ELR (cell line): ENCODE data around the gene RRAS.
"Not testable (repeated sequence)": the region's sequence is repeated elsewhere in the genome, so short reads cannot be mapped to it uniquely, and the experiment has no call there.

Experiments
- DNase-seq: peaks from one replicate; pipeline ENCODE4 v3.0.0-alpha.2; 2015; ENCODE audit warnings: low read depth

RRAS gene

GRCh38 chr19:49631014-49631588, 8.8 kb downstream of the RRAS start:
- DNase-seq = no peak

GRCh38 chr19:49629659-49630058, 10.3 kb downstream of the RRAS start:
- no peak for DNase-seq

GRCh38 chr19:49626226-49626625, 13.7 kb downstream of the RRAS start:
- DNase-seq = no peak

- no peak for DNase-seq
These were observed 14.7 kb downstream of the RRAS start for GRCh38 chr19:49624967-49625910.

DNA sequence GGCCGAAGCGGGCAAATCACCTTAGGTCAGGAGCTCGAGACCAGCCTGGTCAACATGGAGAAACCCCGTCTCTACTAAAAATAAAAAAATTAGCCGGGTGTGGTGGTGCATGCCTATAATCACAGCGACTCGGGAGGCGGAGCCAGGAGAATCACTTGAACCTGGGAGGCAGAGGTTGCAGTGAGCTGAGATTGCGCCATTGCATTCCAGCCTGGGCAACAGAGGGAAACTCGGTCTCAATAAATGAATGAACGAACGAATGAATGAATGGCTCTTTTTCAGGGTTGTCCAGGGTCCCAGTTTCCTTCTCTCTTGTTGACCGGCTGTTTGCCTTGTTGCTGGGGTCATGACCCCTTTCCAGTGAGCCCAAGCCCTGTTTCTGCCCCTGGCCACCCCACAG, 22.1 kb downstream of the RRAS start:
- not testable (repeated sequence) for DNase-seq

GRCh38 chr19:49616945-49617344, 23.0 kb downstream of the RRAS start:
- DNase-seq = no peak

DNA sequence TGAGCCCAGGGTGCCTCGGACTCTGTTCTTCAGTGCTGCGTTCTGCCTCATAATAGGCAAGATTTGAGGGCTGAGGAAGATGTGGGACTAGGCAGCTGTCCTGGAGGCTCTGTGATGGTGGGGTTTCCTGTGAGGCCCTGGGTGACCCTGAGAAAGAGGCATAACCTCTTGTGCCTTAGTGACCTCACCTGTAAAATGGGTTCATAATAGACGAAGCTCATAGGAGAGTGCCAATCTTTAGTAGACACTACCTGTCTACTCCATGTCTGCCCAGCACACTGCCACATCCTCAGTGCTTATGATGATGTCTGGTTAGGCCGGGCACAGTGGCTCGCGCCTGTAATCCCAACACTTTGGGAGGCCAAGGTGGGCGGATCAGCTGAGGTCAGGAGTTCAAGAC, 23.4 kb downstream of the RRAS start:
- DNase-seq = no peak

DNA sequence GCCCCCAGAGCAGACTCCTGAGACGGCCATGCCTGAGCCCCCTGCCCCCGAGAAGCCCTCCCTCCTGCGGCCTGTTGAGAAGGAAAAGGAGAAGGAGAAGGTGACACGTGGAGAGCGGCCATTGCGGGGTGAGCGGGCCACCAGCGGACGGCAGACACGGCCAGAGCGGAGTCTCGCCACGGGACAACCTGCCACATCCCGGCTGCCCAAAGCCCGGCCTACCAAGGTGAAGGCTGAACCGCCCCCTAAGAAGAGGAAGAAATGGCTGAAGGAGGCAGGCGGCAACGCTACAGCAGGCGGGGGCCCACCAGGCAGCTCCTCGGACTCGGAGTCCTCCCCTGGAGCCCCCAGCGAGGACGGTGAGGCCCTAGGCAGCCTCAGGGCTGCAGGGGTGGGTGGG, 24.1 kb downstream of the RRAS start:
- no peak for DNase-seq

- peak; percentile 96 for DNase-seq
These were observed 25.7 kb downstream of the RRAS start for GRCh38 chr19:49614096-49614833.

GRCh38 chr19:49613374-49613773, 26.6 kb downstream of the RRAS start:
- DNase-seq = peak; percentile 66

- DNase-seq = no peak
These were observed 30.3 kb downstream of the RRAS start for GRCh38 chr19:49609499-49610092.

GRCh38 chr19:49605605-49606004, 34.3 kb downstream of the RRAS start:
- no peak for DNase-seq

GRCh38 chr19:49602806-49603205, 37.1 kb downstream of the RRAS start:
- DNase-seq = no peak

- no peak for DNase-seq
These were observed 38.4 kb downstream of the RRAS start for GRCh38 chr19:49601482-49602038.

DNA sequence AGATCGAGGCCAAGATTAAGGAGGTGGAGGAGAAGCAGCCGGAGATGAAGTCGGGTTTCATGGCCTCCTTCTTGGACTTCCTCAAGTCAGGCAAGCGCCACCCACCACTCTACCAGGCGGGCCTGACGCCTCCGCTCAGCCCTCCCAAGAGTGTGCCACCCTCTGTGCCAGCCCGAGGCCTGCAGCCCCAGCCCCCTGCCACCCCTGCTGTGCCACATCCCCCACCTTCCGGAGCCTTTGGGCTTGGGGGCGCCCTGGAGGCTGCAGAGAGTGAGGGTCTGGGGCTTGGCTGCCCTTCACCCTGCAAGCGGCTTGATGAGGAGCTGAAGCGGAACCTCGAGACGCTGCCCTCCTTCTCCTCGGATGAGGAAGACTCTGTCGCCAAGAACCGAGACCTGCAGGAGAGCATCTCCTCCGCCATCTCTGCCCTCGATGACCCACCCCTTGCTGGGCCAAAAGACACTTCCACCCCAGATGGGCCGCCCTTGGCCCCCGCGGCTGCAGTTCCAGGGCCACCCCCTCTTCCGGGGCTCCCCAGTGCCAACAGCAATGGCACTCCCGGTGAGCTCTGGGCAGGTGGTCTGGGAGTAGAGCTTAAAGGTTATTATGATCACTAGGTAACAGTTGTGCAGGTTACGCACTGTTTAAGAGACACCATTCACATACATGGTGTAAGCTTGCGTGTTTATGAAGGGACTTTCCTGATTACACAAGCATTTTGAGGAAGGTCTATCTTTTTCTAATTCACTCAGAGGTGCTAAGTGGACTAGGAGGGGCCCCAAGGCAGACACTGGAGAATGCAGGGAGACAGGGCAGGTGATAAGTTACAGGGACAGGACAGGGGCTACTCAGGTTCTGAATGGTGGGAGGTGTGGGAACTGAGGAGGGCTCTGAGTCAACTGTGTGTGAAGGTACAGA, 40.3 kb downstream of the RRAS start:
- no peak for DNase-seq

DNA sequence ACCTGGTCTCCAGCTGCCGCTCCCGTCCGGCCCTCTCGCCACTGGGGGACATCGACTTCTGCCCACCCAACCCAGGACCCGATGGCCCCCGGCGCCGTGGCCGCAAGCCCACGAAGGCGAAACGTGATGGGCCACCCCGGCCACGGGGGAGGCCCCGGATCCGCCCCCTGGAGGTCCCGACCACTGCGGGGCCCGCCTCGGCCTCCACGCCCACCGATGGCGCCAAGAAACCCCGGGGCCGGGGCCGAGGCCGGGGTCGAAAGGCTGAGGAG, 42.3 kb downstream of the RRAS start:
- DNase-seq = no peak

- DNase-seq = no peak
These were observed 42.8 kb downstream of the RRAS start for GRCh38 chr19:49596954-49597702.

DNA sequence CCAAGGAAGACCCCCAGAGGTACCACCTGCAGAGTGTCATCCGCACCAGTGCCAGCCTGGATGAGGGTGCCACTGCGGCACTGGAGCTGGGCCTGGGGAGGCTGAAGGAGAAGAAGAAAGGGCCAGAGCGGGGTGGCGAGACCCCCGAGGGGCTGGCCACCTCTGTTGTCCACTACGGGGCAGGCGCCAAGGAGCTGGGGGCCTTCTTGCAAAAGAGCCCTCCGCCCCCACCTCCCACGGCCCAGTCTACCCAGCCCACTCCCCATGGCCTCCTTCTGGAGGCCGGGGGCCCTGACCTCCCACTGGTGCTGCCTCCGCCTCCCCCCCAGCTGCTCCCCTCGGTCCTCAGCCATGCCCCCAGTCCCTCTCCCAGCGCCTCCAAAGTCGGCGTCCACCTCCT, 43.5 kb downstream of the RRAS start:
- no peak for DNase-seq

DNA sequence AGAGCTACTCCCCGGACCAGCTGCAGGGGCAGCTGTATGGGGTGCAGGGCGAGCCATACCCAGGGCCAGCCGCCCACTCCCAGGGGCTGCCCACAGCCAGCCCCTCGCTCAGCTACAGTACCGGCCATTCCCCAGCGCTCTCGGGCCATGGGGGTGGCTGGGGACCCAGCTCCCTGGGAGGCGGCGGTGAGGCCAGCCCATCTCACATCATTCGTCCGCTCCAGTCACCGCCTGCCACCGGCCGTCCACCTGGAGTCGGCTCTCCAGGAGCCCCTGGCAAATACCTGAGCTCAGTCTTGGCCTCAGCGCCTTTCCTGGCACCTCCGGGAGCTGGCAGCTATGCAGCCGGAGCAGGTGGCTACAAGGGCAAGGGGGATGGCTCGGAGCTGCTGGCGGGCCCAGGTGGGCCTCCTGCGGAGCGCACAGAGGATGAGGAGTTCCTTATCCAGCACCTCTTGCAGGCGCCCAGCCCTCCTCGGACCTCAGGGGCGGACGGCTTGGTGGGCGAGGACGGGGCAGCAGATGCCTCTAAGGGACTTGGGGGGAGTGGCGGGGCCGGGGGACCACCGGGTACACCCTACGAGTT, 44.0 kb downstream of the RRAS start:
- DNase-seq = no peak
